H1 (cell line): ENCODE measurements around the gene TIE1. TPM values are rescaled to one million over a fixed set of nuclear protein-coding genes. Genes with fewer than 3 reads are reported as not detected.

Experiments used
- CTCF ChIA-PET: fragments of 300-600 bp; sonication (Branson Sonifier 250); formaldehyde crosslinking; loops from one replicate; lab custom pipeline; 2021; ENCODE audit not compliant: partially characterized antibody; lab: Charles Lee
- POLR2A ChIA-PET: fragments of 300-600 bp; sonication (Branson Sonifier 250); formaldehyde crosslinking; loops from one replicate; lab custom pipeline; 2021; ENCODE audit warnings: inconsistent platforms; ENCODE audit not compliant: partially characterized antibody; lab: Charles Lee
- DNase-seq, 2 experiments: peaks; one replicate each; pipeline versions ENCODE4 v3.0.0 to v3.0.0-alpha.2; 2010 to 2022; ENCODE audit warnings: low spot score in 2 of 2, low read depth in 1 of 2, mixed read lengths in 1 of 2
- FAIRE-seq: peaks from 2 replicates; lab custom pipeline; 2011; peaks lifted over from hg19 to GRCh38; lab: Jason Lieb, UNC
- H2AFZ ChIP-seq: 2 replicates; pipeline ENCODE4 v1.8.1; 2012; ENCODE audit warnings: low read length, inconsistent platforms
- H2AK5ac ChIP-seq: 2 replicates; pipeline ENCODE4 v1.6.1; 2013; ENCODE audit warnings: low read depth, low read length
- H2BK120ac ChIP-seq: replicated peaks from 2 replicates; pipeline ENCODE3; 2013; ENCODE audit warnings: low read depth, low read length, inconsistent platforms
- H2BK12ac ChIP-seq: 2 replicates; pipeline ENCODE4 v1.6.1; 2013; ENCODE audit warnings: low read depth, low read length
- H2BK15ac ChIP-seq: 2 replicates; pipeline ENCODE4 v1.6.1; 2013; ENCODE audit warnings: low read length
- H2BK20ac ChIP-seq: 2 replicates; pipeline ENCODE4 v1.6.1; 2013; ENCODE audit warnings: low read length
- H2BK5ac ChIP-seq: 2 replicates; pipeline ENCODE4 v1.6.1; 2013; ENCODE audit warnings: low read depth, low read length
- H3K14ac ChIP-seq: 2 replicates; pipeline ENCODE4 v1.6.1; 2013; ENCODE audit warnings: inconsistent platforms; ENCODE audit not compliant: insufficient read length
- H3K18ac ChIP-seq: 2 replicates; pipeline ENCODE4 v1.6.1; 2013; ENCODE audit warnings: low read length; ENCODE audit errors: extremely low read depth
- H3K23ac ChIP-seq: 2 replicates; pipeline ENCODE4 v1.6.1; 2013; ENCODE audit warnings: inconsistent platforms; ENCODE audit not compliant: insufficient read length
- H3K23me2 ChIP-seq: 2 replicates; pipeline ENCODE4 v1.6.1; 2013; ENCODE audit warnings: low read depth, low read length
- H3K27ac ChIP-seq: 2 replicates; pipeline ENCODE4 v1.6.1; 2011; ENCODE audit warnings: low read depth, low read length, inconsistent platforms
- H3K27me3 ChIP-seq, 4 experiments: replicated peaks in 1 of 4; 1 replicate in 1 of 4; 2 replicates in 3 of 4; pipeline versions ENCODE4 v1.6.1 to v1.8.1; 2011 to 2013; ENCODE audit warnings: low read length in 3 of 4, mild to moderate bottlenecking in 3 of 4, inconsistent platforms in 2 of 4, mixed read lengths in 2 of 4, moderate library complexity in 1 of 4; ENCODE audit not compliant: control insufficient read depth in 3 of 4, insufficient read depth in 3 of 4; ENCODE audit errors: extremely low read depth in 1 of 4
- H3K36me3 ChIP-seq, 4 experiments: 2 replicates each; pipeline versions ENCODE4 v1.6.1 to v1.8.1; 2011 to 2013; ENCODE audit warnings: mild to moderate bottlenecking in 4 of 4, low read length in 3 of 4, moderate library complexity in 2 of 4, control low read depth in 1 of 4, inconsistent platforms in 1 of 4; ENCODE audit not compliant: insufficient read depth in 4 of 4, control insufficient read depth in 2 of 4
- H3K4ac ChIP-seq: replicated peaks from 2 replicates; pipeline ENCODE3; 2013; ENCODE audit warnings: low read length, low read depth, mixed read lengths, inconsistent platforms; ENCODE audit not compliant: insufficient read length
- H3K4me1 ChIP-seq, 4 experiments: replicated peaks in 1 of 4; 1 replicate in 1 of 4; 2 replicates in 3 of 4; pipeline versions ENCODE4 v1.6.1 to v1.8.1; 2011 to 2013; ENCODE audit warnings: low read length in 3 of 4, inconsistent platforms in 2 of 4, mixed read lengths in 1 of 4; ENCODE audit not compliant: insufficient read depth in 4 of 4, control insufficient read depth in 3 of 4
- H3K4me2 ChIP-seq, 2 experiments: 2 replicates each; pipeline versions ENCODE4 v1.6.1 to v1.8.1; 2011 to 2013; ENCODE audit warnings: low read depth in 2 of 2, low read length in 2 of 2, control low read depth in 1 of 2, inconsistent platforms in 1 of 2, mild to moderate bottlenecking in 1 of 2; ENCODE audit not compliant: insufficient read depth in 1 of 2
- H3K4me3 ChIP-seq, 4 experiments: fragments of 200-600, 300-600 bp in 1 of 4; sonication (generic), shearing (Covaris generic), sonication (Bioruptor Twin) in 1 of 4; 2 replicates each; pipeline versions ENCODE4 v1.5.1 to v1.8.1; 2011 to 2016; ENCODE audit warnings: low read length in 4 of 4, low read depth in 3 of 4, control low read depth in 2 of 4, inconsistent platforms in 2 of 4, mild to moderate bottlenecking in 2 of 4, mixed read lengths in 1 of 4, moderate library complexity in 1 of 4; ENCODE audit not compliant: insufficient read depth in 2 of 4; ENCODE audit errors: extremely low read depth in 1 of 4
- H3K56ac ChIP-seq: replicated peaks from 2 replicates; pipeline ENCODE3; 2013; ENCODE audit warnings: low read depth, mild to moderate bottlenecking, mixed read lengths, low read length, inconsistent platforms; ENCODE audit not compliant: insufficient read length
- H3K79me1 ChIP-seq: 2 replicates; pipeline ENCODE4 v1.6.1; 2013; ENCODE audit warnings: low read depth, low read length, control low read depth
- H3K79me2 ChIP-seq, 2 experiments: 2 replicates each; pipeline versions ENCODE4 v1.6.1 to v1.8.1; 2012 to 2013; ENCODE audit warnings: low read length in 2 of 2, mild to moderate bottlenecking in 2 of 2, inconsistent platforms in 1 of 2; ENCODE audit not compliant: insufficient read depth in 2 of 2, control insufficient read depth in 1 of 2
- H3K9ac ChIP-seq, 4 experiments: replicated peaks in 1 of 4; 1 replicate in 1 of 4; 2 replicates in 3 of 4; pipeline versions ENCODE4 v1.6.1 to v1.8.1; 2011 to 2013; ENCODE audit warnings: low read depth in 3 of 4, low read length in 3 of 4, control low read depth in 2 of 4, mild to moderate bottlenecking in 2 of 4, moderate library complexity in 2 of 4, inconsistent platforms in 1 of 4; ENCODE audit errors: extremely low read depth in 1 of 4
- H3K9me3 ChIP-seq, 2 experiments: 2 replicates each; pipeline versions ENCODE4 v1.6.1 to v1.8.1; 2012 to 2013; ENCODE audit warnings: mild to moderate bottlenecking in 2 of 2, moderate library complexity in 2 of 2, control low read depth in 1 of 2, inconsistent platforms in 1 of 2, low read depth in 1 of 2, low read length in 1 of 2, mixed read lengths in 1 of 2; ENCODE audit not compliant: insufficient read depth in 2 of 2
- H4K20me1 ChIP-seq, 2 experiments: replicated peaks in 1 of 2; 2 replicates each; pipeline versions ENCODE3 to v1.8.1; 2011 to 2013; ENCODE audit warnings: inconsistent platforms in 2 of 2, low read length in 2 of 2, mild to moderate bottlenecking in 1 of 2; ENCODE audit not compliant: insufficient read depth in 2 of 2, control insufficient read depth in 1 of 2
- H4K5ac ChIP-seq: 2 replicates; pipeline ENCODE4 v1.6.1; 2013; ENCODE audit warnings: low read length, low read depth, mixed read lengths, inconsistent platforms; ENCODE audit not compliant: insufficient read length
- H4K8ac ChIP-seq: 2 replicates; pipeline ENCODE4 v1.8.0; 2013; ENCODE audit warnings: mild to moderate bottlenecking, moderate library complexity, low read length, inconsistent platforms; ENCODE audit not compliant: insufficient read depth; ENCODE audit errors: extremely low read depth
- H4K91ac ChIP-seq: replicated peaks from 2 replicates; pipeline ENCODE3; 2013; ENCODE audit warnings: low read length, mixed read lengths, inconsistent platforms; ENCODE audit not compliant: insufficient read length
- CBX5 ChIP-seq: fragments of 300-800, 300-1000 bp; sonication (generic); IDR thresholded peaks from 2 replicates; pipeline ENCODE4 v1.7.1; 2016; ENCODE audit warnings: antibody characterized with exemption, low read length, low read depth
- SIN3A ChIP-seq, 2 experiments: IDR thresholded peaks in 1 of 2; conservative IDR thresholded peaks in 1 of 2; 2 replicates each; pipeline ENCODE4 v1.6.1; 2011 to 2012; ENCODE audit warnings: low read length in 2 of 2, improper control_type of control experiment in 1 of 2, low read depth in 1 of 2, mild to moderate bottlenecking in 1 of 2
- TAF1 ChIP-seq: IDR thresholded peaks from 2 replicates; pipeline ENCODE4 v1.6.1; 2011; ENCODE audit warnings: mild to moderate bottlenecking, low read depth, low read length
- WGBS, 2 experiments: shearing (Covaris generic) in 1 of 2; methylation state at CpG; one replicate each; pipeline versions ENCODE4 v1.1.6 to v1.1.7; 2013 to 2015; ENCODE audit warnings: low lambda C conversion rate in 2 of 2, mixed read lengths in 2 of 2, inconsistent platforms in 1 of 2, low coverage in 1 of 2, missing lambda C conversion rate in 1 of 2; ENCODE audit not compliant: insufficient replicate concordance in 2 of 2, insufficient coverage in 1 of 2, insufficient read length in 1 of 2; ENCODE audit errors: extremely low coverage in 1 of 2, missing lambda C conversion rate in 1 of 2; 5-methylcytosine and 5-hydroxymethylcytosine counted together
- polyA plus RNA-seq, 7 experiments: library from polyadenylated mRNA; depleted of rRNA in 3 of 7; stranded (reverse) in 5 of 7; unstranded in 2 of 7; fragments of >200 nt in 5 of 7; fragments of 200-250 nt in 2 of 7; gene quantifications; 1 replicate in 5 of 7; 2 replicates in 1 of 7; 4 replicates in 1 of 7; pipeline versions ENCODE4 v1.2.1 to v1.2.3, GENCODE V29; 2011 to 2013; ENCODE audit warnings: missing spikeins in 2 of 7, mixed read lengths in 2 of 7
- total RNA-seq: library from RNA; stranded (reverse); fragmentation: NEBNext Ultra II Directional; extraction: Animal tissue kit (Norgen Biotek cat#: 25700); gene quantifications from 2 replicates; pipeline ENCODE4 v1.2.1, GENCODE V29; 2021

TIE1 gene
- total and polyA plus RNA-seq, 2 of the 8 experiments (the other 6 are each of a cell fraction or from before 2014, with no cell fraction given): 0.74 to 2.2 TPM

GRCh38 chr1:43324810-43325209 is 24.0 kb downstream of the TIE1 start:
- Histone ChIP-seq H3K18ac (no peak overlapping the region), H2AFZ (no peak overlapping the region), H2BK12ac (no peak overlapping the region), H4K5ac (no peak overlapping the region), H4K8ac (no peak overlapping the region), H2BK120ac (no peak overlapping the region), H3K79me2 (no peaks in the 10 kb centered on the region), H3K4me1 (peaks cover 0 to 4% (median under 1%) of the 10 kb centered on the region in 4 experiments; a peak in 2 of 7 replicates), H2BK20ac (no peak overlapping the region), H3K27me3 (no peaks in the 10 kb centered on the region; a peak in 1 of 7 replicates), H3K4me3 (no peak overlapping the region), H3K23me2 (no peaks in the 10 kb centered on the region), H3K9ac (no peak overlapping the region), H3K4ac (no peak overlapping the region), H4K20me1 (no peaks in the 10 kb centered on the region), H3K27ac (no peak overlapping the region), H2BK15ac (no peak overlapping the region), H3K36me3 (no peaks in the 10 kb centered on the region), H4K91ac (no peak overlapping the region), H3K14ac (no peak overlapping the region), H3K9me3 (peaks cover 0 to 10% of the 10 kb centered on the region in 2 experiments; a peak in 2 of 4 replicates), H3K79me1 (no peaks in the 10 kb centered on the region), H3K56ac (no peak overlapping the region), H2BK5ac (no peak overlapping the region), H3K4me2 (no peak overlapping the region), H3K23ac (no peak overlapping the region), H2AK5ac (no peak overlapping the region)
- WGBS, 2 experiments: 89% methylated on average over 1 of the region's 1 CpG; no CpG with 5 or more reads in 1 of the 2 experiments
- POLR2A ChIA-PET: interaction anchor here (1.0 kb wide), 1 partner anchor 24 kb away, joined by 4 read pairs; no protein-coding TSS in a partner anchor
- DNase-seq (no peak), FAIRE-seq (no peak)
- TF ChIP-seq CBX5 (no peak), TAF1 (no peak), SIN3A (conservative IDR thresholded peaks at IDR 0.05 in 1 of 2, IDR thresholded peaks at IDR 0.05 in 1 of 2; ENCODE audit: low read depth in 1 of 2, low read length in 2 of 2) (no peak)
- CTCF ChIA-PET: interaction anchor here (1.0 kb wide), 1 partner anchor 30 kb away, joined by 3 read pairs; no protein-coding TSS in a partner anchor
